Activated T-cell treated with anti-CD3 and anti-CD28 coated beads for 4 hours (primary cell): Measurements from ENCODE around the gene PPP1R10.
A peak's percentile ranks its signal among the peaks of the same experiment; 100 is the strongest.

Experiments used
- DNase-seq: peaks from one replicate; pipeline ENCODE4 v3.0.0-alpha.2; 2020

Gene PPP1R10

GRCh38 chr6:30618270-30618797, 1.3 kb upstream of the PPP1R10 start:
- no peak for DNase-seq

DNA sequence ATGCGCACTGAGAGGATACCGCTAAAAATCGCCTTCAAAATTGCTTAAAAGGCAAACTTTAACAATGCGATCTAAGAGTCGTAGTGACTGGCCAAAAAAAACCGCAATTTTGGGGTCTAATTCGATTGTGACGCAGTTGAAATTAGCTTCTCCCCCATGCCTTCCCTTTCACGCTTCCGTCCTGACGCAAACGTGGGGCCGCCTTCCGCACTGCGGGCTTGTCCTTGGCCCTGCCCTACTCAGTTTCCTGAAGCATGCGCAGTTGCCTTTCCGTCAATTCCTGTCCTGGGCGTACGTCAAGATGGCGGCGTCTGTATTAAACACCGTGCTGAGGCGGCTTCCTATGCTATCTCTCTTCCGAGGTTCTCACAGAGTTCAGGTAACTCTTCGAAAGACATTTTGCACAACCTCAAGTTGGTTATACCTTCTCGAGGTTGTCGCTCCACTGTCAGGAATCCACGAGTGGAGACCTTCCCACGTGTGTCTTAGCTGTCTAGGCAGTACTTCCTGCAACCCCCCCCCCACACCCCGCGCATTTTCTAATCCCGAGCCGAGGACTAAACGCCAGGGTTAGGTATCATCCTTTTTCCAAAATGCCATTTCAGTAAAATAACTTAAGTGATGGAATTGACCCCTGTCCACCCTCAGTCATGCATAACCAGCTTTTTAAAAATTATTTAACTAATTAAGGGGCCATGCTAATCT, 674 bp upstream of the PPP1R10 start, which contains the start of gene MRPS18B:
Gene MRPS18B, plus strand, starts transcription at position 276 of the 705 bp plus-strand sequence. Its CDS starts 26 bp downstream, at position 302.
- DNase-seq = peak; percentile 95

DNA sequence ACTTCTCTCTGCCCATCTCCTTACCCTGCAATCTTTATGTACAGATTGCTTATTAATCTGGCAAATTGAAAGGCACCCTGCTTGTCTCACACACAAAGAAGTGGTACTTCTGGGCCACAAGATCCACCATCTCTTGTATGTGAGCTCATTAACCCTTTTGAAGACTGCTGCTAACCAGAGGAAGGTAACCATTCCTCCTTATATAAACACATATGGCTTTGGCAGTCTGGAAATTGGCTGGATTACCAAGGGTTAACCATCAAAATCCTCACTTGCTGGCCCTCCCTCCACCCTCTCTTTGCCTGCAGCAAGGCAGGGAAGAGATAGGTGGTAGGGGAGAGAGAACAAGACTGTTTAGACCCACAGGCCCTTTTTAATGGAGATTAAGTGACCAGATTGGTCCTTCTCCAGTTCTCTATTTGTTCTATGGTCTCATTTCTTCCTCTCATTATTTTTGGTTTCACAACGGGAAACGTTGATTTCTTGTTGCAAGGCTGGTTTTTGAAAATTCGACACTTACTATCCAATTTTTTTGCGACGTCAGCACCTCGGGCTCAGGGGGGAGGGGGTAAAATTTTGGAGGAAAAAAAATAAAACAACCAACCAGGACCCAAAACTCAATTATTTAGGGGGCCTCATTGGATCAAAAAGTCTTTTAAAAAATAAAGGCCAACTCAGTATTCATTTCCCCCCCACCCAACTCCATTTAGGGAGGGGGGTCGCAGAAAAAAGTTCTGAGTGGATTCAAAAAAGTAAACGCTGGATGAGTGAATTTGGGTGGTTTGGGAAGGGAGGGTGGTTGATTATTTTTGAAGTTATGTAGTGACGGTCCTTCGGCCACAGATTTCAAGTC, 859 bp downstream of the PPP1R10 start:
- DNase-seq = no peak

DNA sequence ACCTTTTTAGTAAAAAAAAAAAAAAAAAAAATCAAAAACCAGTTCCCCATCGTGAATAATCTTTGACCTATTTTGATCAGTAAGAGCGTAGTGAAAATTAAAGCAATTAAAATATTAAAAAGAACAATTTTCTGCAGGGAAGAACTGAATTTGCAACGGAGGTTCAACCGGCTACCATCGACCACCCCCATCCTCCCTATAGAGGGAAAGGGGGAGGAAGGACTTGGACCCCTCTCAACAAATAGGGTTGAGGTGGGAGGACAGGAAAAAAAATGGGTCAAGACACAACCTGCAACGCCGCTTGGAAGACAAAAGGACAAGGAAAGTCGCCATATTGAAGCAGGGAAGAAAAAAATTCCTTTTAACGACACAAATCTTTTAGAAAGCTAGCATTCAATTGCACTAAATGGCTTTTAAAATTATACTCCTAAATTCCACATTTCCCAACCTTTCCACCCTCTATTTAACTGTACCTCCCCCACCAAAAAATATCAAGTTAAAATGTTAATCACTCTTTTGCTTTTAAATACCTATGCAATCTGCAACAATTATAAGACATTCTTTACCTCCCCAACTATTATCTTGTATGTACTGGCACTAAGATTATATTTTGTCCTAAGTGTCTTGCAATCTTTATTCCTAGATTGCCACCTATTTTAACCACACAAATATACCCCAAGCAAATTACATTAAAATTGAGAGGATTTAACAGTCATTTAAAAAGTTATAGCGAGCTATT, 1.7 kb downstream of the PPP1R10 start:
- DNase-seq = no peak

- DNase-seq = peak; percentile 78
Measured at GRCh38 chr6:30614843-30615218, 2.2 kb downstream of the PPP1R10 start.

- DNase-seq = no peak
Measured at GRCh38 chr6:30614044-30614842, 2.8 kb downstream of the PPP1R10 start.

DNA sequence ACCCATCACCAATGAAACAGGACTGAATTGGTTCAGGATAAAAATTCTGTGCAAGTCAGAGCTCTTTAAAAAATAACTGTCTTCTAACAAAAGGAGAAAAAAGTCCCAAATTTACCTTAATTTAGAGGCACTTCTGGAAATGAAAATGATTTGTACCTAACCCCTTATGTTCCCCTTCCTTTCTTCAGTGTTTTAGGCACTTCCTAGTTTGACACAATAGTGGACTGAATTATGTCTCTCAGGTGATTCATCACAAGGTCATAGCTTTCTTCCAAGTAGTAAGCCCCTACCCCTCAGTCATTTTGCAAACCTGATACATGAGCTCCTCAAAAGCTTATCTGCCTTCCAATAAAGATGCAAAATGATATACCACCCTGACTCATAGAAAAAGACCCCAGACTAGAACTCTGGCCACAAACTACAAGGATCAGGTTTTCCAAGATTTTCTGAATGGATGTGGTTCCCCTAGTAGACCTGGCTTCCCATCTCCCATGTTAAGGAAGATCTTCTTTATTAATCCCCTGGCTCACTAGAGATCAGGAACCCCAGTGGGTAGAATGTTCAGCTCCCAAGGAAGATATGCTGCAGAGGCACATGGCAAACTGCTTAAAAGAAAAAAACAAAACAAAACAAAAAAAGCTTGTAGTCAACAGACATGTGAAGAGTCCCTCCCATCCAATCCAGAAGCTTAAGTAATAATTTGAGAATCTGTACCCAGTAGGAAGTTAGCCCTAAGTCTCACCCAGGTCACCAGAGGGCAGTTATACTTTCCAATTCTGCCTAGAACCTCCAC, 3.6 kb downstream of the PPP1R10 start:
- DNase-seq = no peak

DNA sequence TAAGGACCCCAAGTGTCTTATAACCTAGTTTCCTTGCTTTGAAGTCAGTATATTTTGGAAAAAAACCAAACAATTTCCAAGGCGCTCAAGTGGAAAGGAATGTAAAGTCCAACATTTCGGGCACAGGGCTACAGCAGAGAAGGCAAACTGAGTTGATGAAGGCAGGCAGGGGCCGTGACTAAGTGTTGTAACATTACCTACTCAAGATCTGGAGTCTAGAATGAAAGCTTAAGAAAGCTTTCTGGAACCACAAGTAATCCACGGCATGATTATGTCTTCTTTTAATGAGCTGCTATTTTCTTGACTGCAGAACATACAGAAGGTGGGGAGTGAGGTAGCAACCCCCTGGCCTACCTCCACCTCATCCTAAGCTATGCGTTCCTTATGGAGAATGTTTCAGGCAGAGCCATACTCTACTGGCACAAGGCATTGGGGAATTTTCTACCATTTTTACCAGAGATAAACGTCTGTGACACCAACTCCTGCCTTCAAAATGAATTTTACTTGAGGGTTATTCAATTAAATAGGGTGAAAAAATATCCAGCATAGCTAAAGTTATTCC, 4.3 kb downstream of the PPP1R10 start:
- no peak for DNase-seq

DNA sequence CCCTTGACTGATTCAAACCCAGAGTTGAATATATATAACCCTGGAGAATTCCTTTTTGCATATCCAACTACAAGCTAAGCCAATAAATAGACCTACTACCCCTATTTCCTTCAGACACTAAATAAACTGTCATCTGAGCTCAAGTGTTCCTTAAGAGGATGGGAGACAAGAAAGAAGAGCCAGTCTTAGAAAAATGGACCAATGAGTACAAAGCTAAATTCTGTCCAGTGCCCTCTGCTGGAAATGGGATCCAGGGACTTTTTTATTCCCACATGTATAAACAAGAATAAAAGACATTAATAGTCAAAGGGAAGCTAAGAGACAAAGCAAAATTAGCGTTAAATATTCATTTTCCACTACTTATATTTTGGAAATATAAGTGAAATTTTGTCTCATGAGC, 4.8 kb downstream of the PPP1R10 start:
- no peak for DNase-seq

- no peak for DNase-seq
Measured at GRCh38 chr6:30611856-30612194, 5.2 kb downstream of the PPP1R10 start.

- no peak for DNase-seq
Measured at GRCh38 chr6:30611150-30611855, 5.7 kb downstream of the PPP1R10 start.

GRCh38 chr6:30610065-30610464, 7.0 kb downstream of the PPP1R10 start:
- no peak for DNase-seq

GRCh38 chr6:30603961-30604360, 13.1 kb downstream of the PPP1R10 start:
- DNase-seq = no peak

DNA sequence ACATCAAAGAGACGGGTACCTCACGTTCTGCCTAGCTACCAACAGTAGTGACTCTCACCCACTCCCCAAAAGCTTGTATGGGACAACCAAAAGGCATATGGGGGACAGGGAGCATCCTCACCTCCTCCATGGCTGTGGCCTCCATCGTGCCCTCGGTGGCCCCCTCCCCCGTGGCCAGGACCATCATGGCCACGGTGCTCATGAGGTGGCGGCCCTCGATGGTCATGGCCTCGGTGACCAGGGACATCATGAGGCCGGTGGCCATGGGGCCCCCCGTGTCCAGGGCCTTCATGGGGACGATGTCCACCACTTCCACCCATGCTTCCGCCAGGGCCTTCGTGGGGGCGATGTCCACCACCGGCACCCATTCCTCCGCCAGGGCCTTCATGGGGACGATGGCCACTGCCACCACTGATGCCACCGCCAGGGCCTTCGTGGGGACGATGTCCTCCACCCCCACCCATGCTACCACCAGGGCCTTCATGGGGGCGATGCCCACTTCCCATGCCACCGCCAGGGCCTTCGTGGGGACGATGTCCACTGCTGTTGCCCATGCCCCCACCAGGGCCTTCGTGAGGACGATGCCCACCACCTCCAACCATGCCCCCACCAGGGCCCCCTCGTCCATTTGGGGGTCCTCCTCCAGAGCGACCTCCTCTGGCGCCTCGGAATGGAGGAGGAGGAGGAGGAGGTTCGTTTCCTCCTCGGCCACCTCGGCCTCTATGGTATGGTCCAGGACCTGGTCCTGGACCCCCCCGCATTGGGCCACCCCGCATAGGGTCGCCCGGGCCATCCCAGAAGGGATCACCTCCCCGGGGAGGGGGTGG, 15.0 kb downstream of the PPP1R10 start:
- DNase-seq = no peak

DNA sequence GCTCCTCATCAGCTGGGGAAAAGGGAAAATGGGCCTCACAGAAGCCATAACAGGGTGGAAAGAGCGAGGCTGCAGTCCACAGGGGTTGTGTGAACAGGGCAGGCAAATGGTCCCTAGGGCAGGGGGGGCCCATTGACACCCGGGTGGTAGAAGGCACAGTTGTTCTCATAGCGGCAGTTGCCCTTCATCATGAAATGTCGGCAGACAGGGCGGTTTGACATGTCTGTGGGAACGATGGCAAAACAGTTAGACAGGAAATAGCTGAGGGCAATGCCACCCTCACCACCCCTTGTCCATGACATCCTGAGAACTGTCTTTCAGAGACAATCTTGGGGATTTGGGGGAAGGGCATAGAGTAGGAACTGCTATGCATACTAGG, 15.6 kb downstream of the PPP1R10 start:
- DNase-seq = no peak

DNA sequence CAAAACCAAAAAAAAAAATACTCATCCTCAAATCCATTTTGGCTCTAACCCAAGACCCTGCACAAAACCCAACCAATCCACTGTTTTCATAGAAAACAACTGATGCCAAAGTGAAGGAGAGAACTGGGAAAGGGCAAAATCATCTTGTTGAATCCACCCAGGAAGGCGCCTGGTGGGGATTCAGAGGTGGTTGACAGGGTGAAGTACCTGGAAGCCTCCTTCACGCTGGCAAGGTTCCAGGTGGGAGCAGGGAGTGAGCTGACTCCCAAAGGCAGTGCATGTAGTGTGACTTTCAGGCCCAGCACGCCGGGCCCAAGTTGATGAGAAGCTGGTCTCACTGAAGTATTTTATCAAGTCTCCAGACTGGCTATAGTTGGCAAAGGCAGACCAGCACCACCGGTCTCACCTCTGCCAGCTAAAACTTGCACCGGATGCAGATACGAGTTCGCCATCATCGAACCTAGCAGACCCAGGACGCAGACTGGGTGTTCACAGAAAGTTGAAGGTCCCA, 16.5 kb downstream of the PPP1R10 start:
- no peak for DNase-seq

- DNase-seq = no peak
Measured at GRCh38 chr6:30599625-30600324, 17.3 kb downstream of the PPP1R10 start.

DNA sequence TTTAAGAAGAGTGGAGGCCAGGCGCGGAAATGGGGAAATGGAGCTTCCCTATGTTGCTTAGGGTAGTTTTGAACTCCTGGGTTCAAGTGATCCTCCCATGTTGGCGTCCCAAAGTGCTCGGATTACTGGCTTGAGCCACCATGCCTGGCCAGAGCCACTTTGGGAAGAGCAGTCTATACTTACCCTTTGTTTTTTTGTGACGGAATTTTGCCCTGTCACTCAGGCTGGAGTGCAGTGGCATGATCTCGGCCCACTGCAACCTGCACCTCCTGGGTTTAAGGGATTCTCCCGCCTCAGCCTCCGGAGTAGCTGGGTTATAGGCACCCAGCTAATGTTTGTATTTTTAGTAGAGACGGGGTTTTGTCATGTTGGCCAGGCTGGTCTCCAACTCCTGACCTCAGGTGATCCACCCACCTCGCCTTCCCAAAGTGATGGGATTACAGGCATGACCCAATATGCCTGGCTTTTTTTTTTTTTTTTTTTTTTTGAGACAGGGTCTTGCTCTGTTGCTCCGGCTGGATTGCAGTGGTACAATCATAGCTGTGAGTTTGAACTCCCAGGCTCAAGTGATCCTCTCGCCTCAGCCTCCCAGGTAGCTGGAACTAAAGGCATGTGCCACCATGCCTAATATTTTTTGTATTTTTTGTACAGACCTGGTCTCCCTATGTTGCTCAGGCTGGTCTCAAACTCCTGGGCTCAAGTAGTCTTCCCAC, 18.0 kb downstream of the PPP1R10 start:
- no peak for DNase-seq
